Aorta (tissue), 5 donors: ENCODE results near the gene CHST11. TPM values are rescaled to one million over a fixed set of nuclear protein-coding genes. Genes with fewer than 3 reads are reported as not detected.

ENCODE experiments used
- ATAC-seq: fragments of 200-7000 bp; cut with Tn5 transposase; one replicate; pipeline ENCODE4 v1.9.1; 2022; ENCODE audit warnings: moderate library complexity; ENCODE audit not compliant: low FRiP score
- DNase-seq, 2 donors: peaks; one replicate each; pipeline ENCODE4 v3.0.0-alpha.2; 2020
- H3K27ac ChIP-seq, 2 donors: one replicate each; pipeline ENCODE4 v1.5.1; 2013; ENCODE audit warnings: low read length in 2 of 2, mild to moderate bottlenecking in 2 of 2, moderate library complexity in 2 of 2, control low read depth in 1 of 2, inconsistent platforms in 1 of 2, low read depth in 1 of 2
- H3K27me3 ChIP-seq, 2 donors: one replicate each; pipeline ENCODE4 v1.6.1; 2013; ENCODE audit warnings: control low read depth in 1 of 2, low read length in 1 of 2, mild to moderate bottlenecking in 1 of 2, moderate library complexity in 1 of 2; ENCODE audit not compliant: insufficient read depth in 2 of 2, control insufficient read depth in 1 of 2
- H3K36me3 ChIP-seq, 2 donors: one replicate each; pipeline ENCODE4 v1.6.1; 2013; ENCODE audit warnings: control low read depth in 1 of 2, low read length in 1 of 2, mild to moderate bottlenecking in 1 of 2; ENCODE audit not compliant: insufficient read depth in 2 of 2, control insufficient read depth in 1 of 2
- H3K4me1 ChIP-seq, 2 donors: one replicate each; pipeline ENCODE4 v1.6.1; 2013; ENCODE audit warnings: low read length in 2 of 2, control low read depth in 1 of 2, mild to moderate bottlenecking in 1 of 2, moderate library complexity in 1 of 2; ENCODE audit not compliant: insufficient read depth in 2 of 2, control insufficient read depth in 1 of 2
- H3K4me3 ChIP-seq, 2 donors: one replicate each; pipeline ENCODE4 v1.5.1; 2013; ENCODE audit warnings: low read length in 2 of 2, control low read depth in 1 of 2, mild to moderate bottlenecking in 1 of 2
- H3K9me3 ChIP-seq: one replicate; pipeline ENCODE4 v1.6.1; 2013; ENCODE audit warnings: mild to moderate bottlenecking, low read length; ENCODE audit not compliant: control insufficient read depth
- WGBS, 2 donors: extraction: QIAGEN DNeasy Blood & Tissue Kit; methylation state at CpG; one replicate each; pipeline ENCODE4 v1.1.7; 2013; 5-methylcytosine and 5-hydroxymethylcytosine counted together
- intact Hi-C, 2 donors: fragments of 100-400 bp; cut with DNase I; formaldehyde crosslinking; loops; one replicate each; pipeline versions ENCODE4 v1.14.2 to v1.15.0; 2022
- polyA plus RNA-seq, 2 donors: library from polyadenylated mRNA; stranded (reverse); fragments of 200-250 nt; gene quantifications; one replicate each; pipeline ENCODE4 v1.2.3, GENCODE V29; 2013
- total RNA-seq, 2 donors: library from RNA; stranded (reverse); fragmentation: NEBNext Ultra II Directional; extraction: Animal tissue kit (Norgen Biotek cat#: 25700); gene quantifications; one replicate each; pipeline ENCODE4 v1.2.1, GENCODE V29; 2021
- donor health status: healthy with polysubstance abuse.
- donor health status: Bipolar disorder and iron deficiency.
- donor health status: DM: no; HTN: no; CAD: no.
- donor health status: DM: no; HTN: no; CAD: no.
- donor health status: DM: yes; HTN: yes; CAD: no.

Gene CHST11
- total and polyA plus RNA-seq, 4 donors: 2.1 to 31.0 (median 15.7) TPM

DNA sequence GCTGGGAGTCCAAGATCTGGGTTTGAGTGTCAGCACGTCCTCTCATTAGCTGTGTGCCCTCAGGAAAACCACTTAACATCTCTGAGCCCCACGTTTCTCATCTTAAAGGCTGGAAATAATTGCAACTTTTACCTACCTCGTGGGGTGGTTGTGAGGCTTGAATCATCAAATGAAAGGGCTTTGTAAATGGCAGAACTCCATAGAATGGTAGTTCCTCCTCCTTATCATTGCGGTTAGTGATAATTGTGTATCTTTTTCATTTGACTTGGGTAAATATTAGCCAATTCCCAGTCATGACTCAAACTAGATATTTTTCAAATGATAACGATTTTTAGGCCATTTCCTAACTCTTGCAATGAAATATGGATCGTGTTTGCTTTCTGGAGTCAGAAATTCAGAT is 205.5 kb downstream of the CHST11 start:
- H3K27me3 ChIP-seq: no peaks in the 10 kb centered on the region
- no peaks in the 10 kb centered on the region for H3K36me3 ChIP-seq
- no peak overlapping the region for H3K27ac ChIP-seq
- DNase-seq (no peak), ATAC-seq (no peak)
- 68 to 70% methylated on average over 6 of the region's 6 CpGs for WGBS, 2 donors
- intact Hi-C loops: no loop called here
- H3K4me3 ChIP-seq: no peak overlapping the region
- no peaks in the 10 kb centered on the region for H3K4me1 ChIP-seq
- H3K9me3 ChIP-seq: no peaks in the 10 kb centered on the region

- Histone ChIP-seq H3K27me3 (no peaks in the 10 kb centered on the region), H3K4me1 (no peaks in the 10 kb centered on the region), H3K4me3 (no peak overlapping the region), H3K36me3 (no peaks in the 10 kb centered on the region), H3K9me3 (no peaks in the 10 kb centered on the region), H3K27ac (no peak overlapping the region)
- intact Hi-C loops: no loop called here
- WGBS, 2 donors: 93 to 94% methylated on average over 9 of the region's 9 CpGs
- no peak for ATAC-seq
- DNase-seq: no peak
Measured at GRCh38 chr12:104662908-104663307, 206.2 kb downstream of the CHST11 start.

DNA sequence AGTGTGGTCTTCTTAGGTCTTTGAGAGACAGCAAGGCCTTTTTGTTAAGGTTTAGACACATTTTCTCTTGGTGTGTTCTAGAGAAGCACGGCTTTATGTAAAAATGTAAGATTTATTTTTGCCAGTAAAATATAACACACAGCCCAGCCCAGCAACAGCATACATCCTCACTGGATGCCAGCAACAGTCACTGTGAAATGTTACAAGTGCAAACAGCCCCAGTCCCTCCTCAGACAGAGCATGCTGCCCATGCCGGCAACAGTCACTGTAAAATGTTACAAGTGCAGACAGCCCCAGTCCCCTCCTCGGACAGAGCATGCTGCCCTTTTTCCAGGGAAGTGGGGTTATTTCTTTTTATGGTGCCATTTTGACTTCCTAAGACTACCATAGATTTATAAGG is 207.6 kb downstream of the CHST11 start:
- intact Hi-C loops: no loop called here
- H3K9me3 ChIP-seq: no peaks in the 10 kb centered on the region
- H3K36me3 ChIP-seq: no peaks in the 10 kb centered on the region
- no peaks in the 10 kb centered on the region for H3K27me3 ChIP-seq
- no peak for DNase-seq
- 42 to 43% methylated on average over 3 of the region's 3 CpGs for WGBS, 2 donors
- H3K4me1 ChIP-seq: no peaks in the 10 kb centered on the region
- H3K27ac ChIP-seq: no peak overlapping the region
- H3K4me3 ChIP-seq: no peak overlapping the region
- no peak for ATAC-seq

- DNase-seq (no peak), ATAC-seq (no peak)
- Histone ChIP-seq H3K36me3 (no peaks in the 10 kb centered on the region), H3K4me3 (no peak overlapping the region), H3K27ac (no peak overlapping the region), H3K4me1 (no peaks in the 10 kb centered on the region), H3K27me3 (no peaks in the 10 kb centered on the region), H3K9me3 (no peaks in the 10 kb centered on the region)
- intact Hi-C loops: no loop called here
- WGBS, 2 donors: 86 to 89% methylated on average over 4 of the region's 4 CpGs
Measured at GRCh38 chr12:104665296-104665695, 208.5 kb downstream of the CHST11 start.

- H3K27me3 ChIP-seq: no peaks in the 10 kb centered on the region
- H3K27ac ChIP-seq: no peak overlapping the region
- intact Hi-C loops: no loop called here
- no peak for DNase-seq
- WGBS, 2 donors: 58 to 60% methylated on average over 7 of the region's 7 CpGs
- H3K4me3 ChIP-seq: no peak overlapping the region
- no peaks in the 10 kb centered on the region for H3K9me3 ChIP-seq
- H3K4me1 ChIP-seq: no peaks in the 10 kb centered on the region
- no peaks in the 10 kb centered on the region for H3K36me3 ChIP-seq
- ATAC-seq: no peak
Measured at GRCh38 chr12:104667139-104667538, 210.4 kb downstream of the CHST11 start.

DNA sequence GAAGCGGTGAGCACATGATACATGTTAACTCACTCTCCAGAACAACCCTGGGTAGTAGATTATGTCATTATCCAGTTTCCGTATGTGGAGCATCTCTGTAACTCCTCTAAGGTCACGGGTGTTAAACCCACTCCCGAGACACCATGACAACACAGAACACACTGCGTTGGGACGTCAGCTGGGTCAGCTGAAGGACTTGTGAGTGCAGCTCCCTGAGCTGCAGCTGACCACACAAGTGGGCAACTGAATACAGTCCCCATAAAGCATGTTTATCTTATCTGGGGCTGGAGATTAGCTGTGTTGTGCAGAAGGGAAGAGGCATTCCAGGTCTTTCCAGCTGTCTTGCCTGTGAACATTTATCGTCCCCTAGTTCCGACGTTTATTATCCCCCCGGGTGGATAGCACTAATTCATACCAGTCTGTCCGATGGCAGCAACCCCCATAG is 211.5 kb downstream of the CHST11 start:
- Histone ChIP-seq H3K27ac (peak overlapping the region in 1 of 2 donors; percentile 29), H3K36me3 (no peaks in the 10 kb centered on the region), H3K9me3 (no peaks in the 10 kb centered on the region), H3K4me3 (no peak overlapping the region), H3K27me3 (no peaks in the 10 kb centered on the region), H3K4me1 (peaks cover 0 to 5% of the 10 kb centered on the region in 2 donors)
- intact Hi-C loops: no loop called here
- DNase-seq: no peak
- ATAC-seq: peak; percentile 29
- 35 to 39% methylated on average over 11 of the region's 11 CpGs for WGBS, 2 donors

GRCh38 chr12:104669089-104669721 is 212.5 kb downstream of the CHST11 start:
- no peaks in the 10 kb centered on the region for H3K27me3 ChIP-seq
- 14% methylated on average over 19 of the region's 19 CpGs for WGBS, 2 donors
- no peak overlapping the region for H3K4me3 ChIP-seq
- H3K4me1 ChIP-seq: peaks cover 0 to 13% of the 10 kb centered on the region in 2 donors
- no peaks in the 10 kb centered on the region for H3K36me3 ChIP-seq
- intact Hi-C loops: no loop called here
- peak; percentile 72 to 88 for DNase-seq
- peak overlapping the region in 1 of 2 donors; percentile 43 for H3K27ac ChIP-seq
- peak; percentile 56 for ATAC-seq
- no peaks in the 10 kb centered on the region for H3K9me3 ChIP-seq

GRCh38 chr12:104669851-104670337 is 213.1 kb downstream of the CHST11 start:
- Histone ChIP-seq H3K27ac (peak overlapping the region in 1 of 2 donors; percentile 43), H3K4me1 (peaks cover 0 to 13% of the 10 kb centered on the region in 2 donors), H3K4me3 (no peak overlapping the region), H3K27me3 (no peaks in the 10 kb centered on the region), H3K36me3 (no peaks in the 10 kb centered on the region), H3K9me3 (no peaks in the 10 kb centered on the region)
- WGBS, 2 donors: 32 to 42% methylated on average over 6 of the region's 6 CpGs
- DNase-seq (peak in 1 of 2 donors; percentile 73), ATAC-seq (no peak)
- intact Hi-C loops: loop anchor here in 1 of 2 donors (5.0 kb wide), 1 partner anchor 213 kb away; the partner anchor contains the start of gene CHST11
